ENCODE measurements around the gene RPS14.

- TF ChIP-seq, protein P1, sequence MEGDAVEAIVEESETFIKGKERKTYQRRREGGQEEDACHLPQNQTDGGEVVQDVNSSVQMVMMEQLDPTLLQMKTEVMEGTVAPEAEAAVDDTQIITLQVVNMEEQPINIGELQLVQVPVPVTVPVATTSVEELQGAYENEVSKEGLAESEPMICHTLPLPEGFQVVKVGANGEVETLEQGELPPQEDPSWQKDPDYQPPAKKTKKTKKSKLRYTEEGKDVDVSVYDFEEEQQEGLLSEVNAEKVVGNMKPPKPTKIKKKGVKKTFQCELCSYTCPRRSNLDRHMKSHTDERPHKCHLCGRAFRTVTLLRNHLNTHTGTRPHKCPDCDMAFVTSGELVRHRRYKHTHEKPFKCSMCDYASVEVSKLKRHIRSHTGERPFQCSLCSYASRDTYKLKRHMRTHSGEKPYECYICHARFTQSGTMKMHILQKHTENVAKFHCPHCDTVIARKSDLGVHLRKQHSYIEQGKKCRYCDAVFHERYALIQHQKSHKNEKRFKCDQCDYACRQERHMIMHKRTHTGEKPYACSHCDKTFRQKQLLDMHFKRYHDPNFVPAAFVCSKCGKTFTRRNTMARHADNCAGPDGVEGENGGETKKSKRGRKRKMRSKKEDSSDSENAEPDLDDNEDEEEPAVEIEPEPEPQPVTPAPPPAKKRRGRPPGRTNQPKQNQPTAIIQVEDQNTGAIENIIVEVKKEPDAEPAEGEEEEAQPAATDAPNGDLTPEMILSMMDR (conservative IDR thresholded peaks at IDR 0.05; ENCODE audit: low read length), result no peak
- no peak for TF ChIP-seq EZH2phosphoT487 (IDR thresholded peaks at IDR 0.05; ENCODE audit: borderline replicate concordance)
These were observed 42.3 kb upstream of the RPS14 start for GRCh38 chr5:150491876-150492275.

All from Loucy (cell line).